ENCODE data around the gene UHMK1.
A peak's percentile ranks its signal among the peaks of the same experiment; 100 is the strongest.

Gene UHMK1

GRCh38 chr1:162578936-162579335 is 81.3 kb downstream of the UHMK1 start:
- TF ChIP-seq CTCF (IDR thresholded peaks at IDR 0.05; ENCODE audit: control insufficient read depth, extremely low read depth, insufficient read depth): no peak
- peak; percentile 71 for DNase-seq (ENCODE audit: low read depth)
- H3K4me3 ChIP-seq (ENCODE audit: low read depth, low read length): peak overlapping the region; percentile 29

All from LNCaP clone FGC (cell line).